Measurements from ENCODE around the gene DONSON.
A peak's percentile ranks its signal among the peaks of the same experiment; 100 is the strongest.

The DONSON gene

DNA sequence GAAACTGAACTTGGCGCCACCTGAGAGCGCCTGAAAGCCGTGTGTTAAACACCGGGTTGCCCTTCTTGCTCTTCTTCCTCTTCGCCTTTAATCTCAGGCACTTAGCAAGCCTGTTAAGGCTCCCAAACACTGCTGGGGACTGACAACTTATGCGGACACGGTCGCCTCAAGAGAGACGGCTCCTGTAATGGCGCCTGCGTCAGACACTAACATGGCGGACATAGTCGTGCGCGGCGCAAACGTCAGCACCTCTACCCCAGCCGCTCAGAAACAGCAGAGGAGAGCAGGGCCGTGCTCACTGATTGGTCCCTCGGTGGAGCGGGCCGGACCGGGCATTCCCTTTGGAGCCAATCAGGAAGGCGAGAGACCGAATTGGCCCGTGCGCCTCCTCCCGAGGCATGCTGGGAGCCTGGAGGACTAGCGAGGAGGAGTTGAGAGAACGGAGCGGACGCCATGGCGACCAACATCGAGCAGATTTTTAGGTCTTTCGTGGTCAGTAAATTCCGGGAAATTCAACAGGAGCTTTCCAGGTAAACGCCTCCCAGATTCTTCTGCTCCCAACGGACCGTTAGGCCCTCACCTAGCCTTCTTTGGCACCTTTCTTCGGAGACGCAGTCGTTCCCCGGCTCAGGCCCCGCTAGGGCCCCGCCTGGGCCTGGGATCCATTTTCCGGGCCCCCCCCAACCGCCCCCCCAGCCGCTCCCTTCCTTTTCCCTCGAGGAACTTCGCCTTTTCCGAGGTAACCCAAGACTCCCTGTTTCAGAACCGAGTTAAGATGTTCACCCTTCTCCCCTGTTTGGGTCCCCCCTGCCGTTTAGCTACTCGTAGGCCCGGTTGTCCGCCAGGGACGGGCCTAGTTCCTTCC lies 45.6 kb downstream of the DONSON start, which contains the start of gene SON (continued):
- TF ChIP-seq, protein P1, sequence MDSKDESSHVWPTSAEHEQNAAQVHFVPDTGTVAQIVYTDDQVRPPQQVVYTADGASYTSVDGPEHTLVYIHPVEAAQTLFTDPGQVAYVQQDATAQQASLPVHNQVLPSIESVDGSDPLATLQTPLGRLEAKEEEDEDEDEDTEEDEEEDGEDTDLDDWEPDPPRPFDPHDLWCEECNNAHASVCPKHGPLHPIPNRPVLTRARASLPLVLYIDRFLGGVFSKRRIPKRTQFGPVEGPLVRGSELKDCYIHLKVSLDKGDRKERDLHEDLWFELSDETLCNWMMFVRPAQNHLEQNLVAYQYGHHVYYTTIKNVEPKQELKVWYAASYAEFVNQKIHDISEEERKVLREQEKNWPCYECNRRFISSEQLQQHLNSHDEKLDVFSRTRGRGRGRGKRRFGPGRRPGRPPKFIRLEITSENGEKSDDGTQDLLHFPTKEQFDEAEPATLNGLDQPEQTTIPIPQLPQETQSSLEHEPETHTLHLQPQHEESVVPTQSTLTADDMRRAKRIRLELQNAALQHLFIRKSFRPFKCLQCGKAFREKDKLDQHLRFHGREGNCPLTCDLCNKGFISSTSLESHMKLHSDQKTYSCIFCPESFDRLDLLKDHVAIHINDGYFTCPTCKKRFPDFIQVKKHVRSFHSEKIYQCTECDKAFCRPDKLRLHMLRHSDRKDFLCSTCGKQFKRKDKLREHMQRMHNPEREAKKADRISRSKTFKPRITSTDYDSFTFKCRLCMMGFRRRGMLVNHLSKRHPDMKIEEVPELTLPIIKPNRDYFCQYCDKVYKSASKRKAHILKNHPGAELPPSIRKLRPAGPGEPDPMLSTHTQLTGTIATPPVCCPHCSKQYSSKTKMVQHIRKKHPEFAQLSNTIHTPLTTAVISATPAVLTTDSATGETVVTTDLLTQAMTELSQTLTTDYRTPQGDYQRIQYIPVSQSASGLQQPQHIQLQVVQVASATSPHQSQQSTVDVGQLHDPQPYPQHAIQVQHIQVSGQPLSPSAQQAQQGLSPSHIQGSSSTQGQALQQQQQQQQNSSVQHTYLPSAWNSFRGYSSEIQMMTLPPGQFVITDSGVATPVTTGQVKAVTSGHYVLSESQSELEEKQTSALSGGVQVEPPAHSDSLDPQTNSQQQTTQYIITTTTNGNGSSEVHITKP (tag by site-specific recombination; IDR thresholded peaks at IDR 0.05), result peak; percentile 42; the same call in 1 of the 2 replicates
- TF ChIP-seq ZNF394 (tag by site-specific recombination; IDR thresholded peaks at IDR 0.05; ENCODE audit: borderline replicate concordance), result no peak; the same call in 1 of the 2 replicates
- no peak for TF ChIP-seq ZNF558 (tag by site-specific recombination; IDR thresholded peaks at IDR 0.05)
- TF ChIP-seq, protein P2, sequence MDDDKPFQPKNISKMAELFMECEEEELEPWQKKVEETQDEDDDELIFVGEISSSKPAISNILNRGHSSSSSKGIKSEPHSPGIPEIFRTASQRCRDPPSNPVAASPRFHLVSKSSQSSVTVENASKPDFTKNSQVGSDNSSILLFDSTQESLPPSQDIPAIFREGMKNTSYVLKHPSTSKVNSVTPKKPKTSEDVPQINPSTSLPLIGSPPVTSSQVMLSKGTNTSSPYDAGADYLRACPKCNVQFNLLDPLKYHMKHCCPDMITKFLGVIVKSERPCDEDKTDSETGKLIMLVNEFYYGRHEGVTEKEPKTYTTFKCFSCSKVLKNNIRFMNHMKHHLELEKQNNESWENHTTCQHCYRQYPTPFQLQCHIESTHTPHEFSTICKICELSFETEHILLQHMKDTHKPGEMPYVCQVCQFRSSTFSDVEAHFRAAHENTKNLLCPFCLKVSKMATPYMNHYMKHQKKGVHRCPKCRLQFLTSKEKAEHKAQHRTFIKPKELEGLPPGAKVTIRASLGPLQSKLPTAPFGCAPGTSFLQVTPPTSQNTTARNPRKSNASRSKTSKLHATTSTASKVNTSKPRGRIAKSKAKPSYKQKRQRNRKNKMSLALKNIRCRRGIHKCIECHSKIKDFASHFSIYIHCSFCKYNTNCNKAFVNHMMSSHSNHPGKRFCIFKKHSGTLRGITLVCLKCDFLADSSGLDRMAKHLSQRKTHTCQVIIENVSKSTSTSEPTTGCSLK (tag by site-specific recombination; IDR thresholded peaks at IDR 0.05), result no peak
- TF ChIP-seq ZSCAN16 (tag by site-specific recombination; IDR thresholded peaks at IDR 0.05), result 0 out of 2 replicates have a peak, but pooled peaks have one; percentile 55
- TF ChIP-seq, protein P3, sequence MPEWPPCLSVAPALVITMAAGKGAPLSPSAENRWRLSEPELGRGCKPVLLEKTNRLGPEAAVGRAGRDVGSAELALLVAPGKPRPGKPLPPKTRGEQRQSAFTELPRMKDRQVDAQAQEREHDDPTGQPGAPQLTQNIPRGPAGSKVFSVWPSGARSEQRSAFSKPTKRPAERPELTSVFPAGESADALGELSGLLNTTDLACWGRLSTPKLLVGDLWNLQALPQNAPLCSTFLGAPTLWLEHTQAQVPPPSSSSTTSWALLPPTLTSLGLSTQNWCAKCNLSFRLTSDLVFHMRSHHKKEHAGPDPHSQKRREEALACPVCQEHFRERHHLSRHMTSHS (tag by site-specific recombination; IDR thresholded peaks at IDR 0.05), result no peak
- peak; percentile 96 for TF ChIP-seq SP2 (tag by site-specific recombination; IDR thresholded peaks at IDR 0.05)
- no peak for TF ChIP-seq ZNF785 (tag by site-specific recombination; IDR thresholded peaks at IDR 0.05)
- no peak for TF ChIP-seq ZNF248 (tag by site-specific recombination; IDR thresholded peaks at IDR 0.05)
- TF ChIP-seq, protein P4, sequence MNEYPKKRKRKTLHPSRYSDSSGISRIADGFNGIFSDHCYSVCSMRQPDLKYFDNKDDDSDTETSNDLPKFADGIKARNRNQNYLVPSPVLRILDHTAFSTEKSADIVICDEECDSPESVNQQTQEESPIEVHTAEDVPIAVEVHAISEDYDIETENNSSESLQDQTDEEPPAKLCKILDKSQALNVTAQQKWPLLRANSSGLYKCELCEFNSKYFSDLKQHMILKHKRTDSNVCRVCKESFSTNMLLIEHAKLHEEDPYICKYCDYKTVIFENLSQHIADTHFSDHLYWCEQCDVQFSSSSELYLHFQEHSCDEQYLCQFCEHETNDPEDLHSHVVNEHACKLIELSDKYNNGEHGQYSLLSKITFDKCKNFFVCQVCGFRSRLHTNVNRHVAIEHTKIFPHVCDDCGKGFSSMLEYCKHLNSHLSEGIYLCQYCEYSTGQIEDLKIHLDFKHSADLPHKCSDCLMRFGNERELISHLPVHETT (tag by site-specific recombination; IDR thresholded peaks at IDR 0.05), result peak; percentile 86
- no peak for TF ChIP-seq ZNF174 (tag by site-specific recombination; IDR thresholded peaks at IDR 0.05)
- no peak for TF ChIP-seq ZNF132 (tag by site-specific recombination; IDR thresholded peaks at IDR 0.05; ENCODE audit: borderline replicate concordance)
- no peak; the same call in 1 of the 2 replicates for TF ChIP-seq MZF1 (tag by site-specific recombination; IDR thresholded peaks at IDR 0.05; ENCODE audit: borderline replicate concordance)
- TF ChIP-seq GFI1B (tag by site-specific recombination; IDR thresholded peaks at IDR 0.05), result 0 out of 2 replicates have a peak, but pooled peaks have one; percentile 43
- peak; percentile 90; the same call in 1 of the 2 replicates for TF ChIP-seq REPIN1 (tag by site-specific recombination; IDR thresholded peaks at IDR 0.05; ENCODE audit: low read depth)
- no peak for TF ChIP-seq BCL11B (tag by site-specific recombination; IDR thresholded peaks at IDR 0.05; ENCODE audit: low read depth)
- TF ChIP-seq YY1 (tag by site-specific recombination; IDR thresholded peaks at IDR 0.05), result peak; percentile 88
- TF ChIP-seq ZNF10 (tag by site-specific recombination; IDR thresholded peaks at IDR 0.05), result peak; percentile 29; the same call in 1 of the 2 replicates
- no peak for TF ChIP-seq ZNF274 (IDR thresholded peaks at IDR 0.05; ENCODE audit: low read length)
- no peak for TF ChIP-seq ZNF274 (tag by site-specific recombination; IDR thresholded peaks at IDR 0.05; ENCODE audit: borderline replicate concordance)
- TF ChIP-seq KLF7 (tag by site-specific recombination; IDR thresholded peaks at IDR 0.05; ENCODE audit: borderline replicate concordance), result peak; percentile 71; the same call in 1 of the 2 replicates
- no peak for TF ChIP-seq MEIS1 (CRISPR knock-in tag; IDR thresholded peaks at IDR 0.05; ENCODE audit: borderline replicate concordance)
- TF ChIP-seq ZNF777 (tag by site-specific recombination; IDR thresholded peaks at IDR 0.05; ENCODE audit: borderline replicate concordance), result no peak
- 0 out of 2 replicates have a peak, but pooled peaks have one; percentile 27 for TF ChIP-seq ZBTB8A (tag by site-specific recombination; IDR thresholded peaks at IDR 0.05)
- TF ChIP-seq ZNF121 (tag by site-specific recombination; IDR thresholded peaks at IDR 0.05), result peak; percentile 55; the same call in 1 of the 2 replicates
- peak; percentile 82 for TF ChIP-seq ZBTB48 (tag by site-specific recombination; IDR thresholded peaks at IDR 0.05)
- no peak for TF ChIP-seq ZNF19 (tag by site-specific recombination; IDR thresholded peaks at IDR 0.05; ENCODE audit: low read depth)
- TF ChIP-seq SP3 (tag by site-specific recombination; IDR thresholded peaks at IDR 0.05), result peak; percentile 82
- no peak for TF ChIP-seq ZNF555 (tag by site-specific recombination; conservative IDR thresholded peaks at IDR 0.05)
- TF ChIP-seq ZNF530 (tag by site-specific recombination; IDR thresholded peaks at IDR 0.05; ENCODE audit: low read depth), result 0 out of 2 replicates have a peak, but pooled peaks have one; percentile 27
- 0 out of 2 replicates have a peak, but pooled peaks have one; percentile 46 for TF ChIP-seq ZFP3 (tag by site-specific recombination; IDR thresholded peaks at IDR 0.05; ENCODE audit: low read depth)
- TF ChIP-seq ZNF391 (tag by site-specific recombination; IDR thresholded peaks at IDR 0.05; ENCODE audit: borderline replicate concordance, low read depth), result peak; percentile 65; the same call in 1 of the 2 replicates

Data from HEK293 (cell line).